Stimulated activated naive CD4-positive, alpha-beta T cell (primary cell): ENCODE measurements around the gene CERS1.

Experiments
- DNase-seq, 6 experiments: peaks; one replicate each; lab custom pipeline; 2025; lab: John Stamatoyannopoulos, UW

Gene CERS1

DNA sequence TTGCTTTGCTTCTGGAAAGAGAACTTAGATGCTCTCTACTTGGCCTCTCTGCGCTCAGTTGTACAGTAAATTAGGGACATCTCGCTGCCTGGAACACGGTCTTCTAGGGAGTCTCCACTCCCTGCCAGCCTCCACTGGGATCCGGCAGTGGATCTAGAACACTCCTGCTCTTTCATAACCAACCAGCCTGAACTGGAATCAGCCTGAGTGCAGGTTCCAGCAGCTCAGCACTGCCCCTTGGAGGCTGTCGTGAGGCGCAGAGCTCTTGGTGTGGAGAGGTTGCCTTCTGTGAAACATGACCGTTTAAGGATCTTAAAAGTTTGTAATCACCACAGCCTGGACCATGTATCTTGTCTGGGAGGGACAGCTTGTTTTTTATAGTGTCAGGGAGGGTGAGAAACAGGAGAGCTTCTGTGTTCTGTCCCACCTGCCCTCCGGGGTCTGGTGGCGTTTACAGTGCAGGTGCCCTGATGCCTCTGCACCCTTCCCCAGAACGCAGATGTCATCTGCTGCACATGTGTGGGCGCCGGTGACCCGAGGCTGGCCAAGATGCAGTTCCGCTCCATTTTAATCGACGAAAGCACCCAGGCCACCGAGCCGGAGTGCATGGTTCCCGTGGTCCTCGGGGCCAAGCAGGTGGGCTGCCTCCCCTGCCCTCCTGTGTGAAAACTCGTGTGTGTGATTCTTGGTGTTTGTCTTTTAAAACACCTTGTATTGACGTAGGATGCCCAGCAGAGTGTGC, 39.4 kb downstream of the CERS1 start:
- no peak for DNase-seq

DNA sequence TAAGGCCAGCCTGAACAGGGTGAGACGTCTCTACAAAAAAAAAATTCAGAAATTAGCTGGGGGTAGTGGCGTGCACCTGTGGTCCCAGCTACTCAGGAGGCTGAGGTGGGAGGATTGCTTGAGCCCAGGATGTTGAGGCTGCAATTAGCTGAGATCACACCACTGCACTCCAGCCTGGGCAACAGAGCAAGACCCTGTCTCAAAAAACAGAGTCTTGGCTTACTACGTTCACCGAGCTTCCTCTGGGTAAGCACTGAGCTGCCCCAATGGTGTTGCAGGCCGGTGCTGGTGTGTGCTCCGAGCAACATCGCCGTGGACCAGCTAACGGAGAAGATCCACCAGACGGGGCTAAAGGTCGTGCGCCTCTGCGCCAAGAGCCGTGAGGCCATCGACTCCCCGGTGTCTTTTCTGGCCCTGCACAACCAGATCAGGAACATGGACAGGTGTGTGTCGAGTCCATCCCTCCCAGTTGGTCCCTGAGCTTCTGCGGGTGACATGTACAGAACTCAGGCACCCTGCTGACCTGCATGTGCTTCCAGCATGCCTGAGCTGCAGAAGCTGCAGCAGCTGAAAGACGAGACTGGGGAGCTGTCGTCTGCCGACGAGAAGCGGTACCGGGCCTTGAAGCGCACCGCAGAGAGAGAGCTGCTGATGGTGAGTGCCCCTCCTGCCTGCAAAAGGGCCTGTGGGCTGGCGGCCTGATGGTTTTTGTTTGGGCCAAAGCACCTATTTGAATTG, 40.1 kb downstream of the CERS1 start:
- DNase-seq, result no peak

DNA sequence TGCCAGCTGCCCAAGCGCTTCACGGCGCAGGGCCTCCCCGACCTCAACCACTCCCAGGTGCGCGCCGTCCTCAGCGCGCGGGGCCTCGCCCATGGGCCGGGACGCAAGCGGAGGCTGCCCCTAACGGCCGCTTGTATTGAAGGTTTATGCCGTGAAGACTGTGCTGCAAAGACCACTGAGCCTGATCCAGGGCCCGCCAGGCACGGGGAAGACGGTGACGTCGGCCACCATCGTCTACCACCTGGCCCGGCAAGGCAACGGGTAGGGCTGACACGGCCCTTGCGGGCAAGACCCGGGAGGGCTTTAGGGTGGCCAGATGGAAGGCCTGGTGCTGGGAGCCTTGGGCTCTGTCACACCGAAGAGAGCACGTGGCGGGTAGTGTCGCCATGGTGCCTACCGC, 41.0 kb downstream of the CERS1 start:
- no peak for DNase-seq

DNA sequence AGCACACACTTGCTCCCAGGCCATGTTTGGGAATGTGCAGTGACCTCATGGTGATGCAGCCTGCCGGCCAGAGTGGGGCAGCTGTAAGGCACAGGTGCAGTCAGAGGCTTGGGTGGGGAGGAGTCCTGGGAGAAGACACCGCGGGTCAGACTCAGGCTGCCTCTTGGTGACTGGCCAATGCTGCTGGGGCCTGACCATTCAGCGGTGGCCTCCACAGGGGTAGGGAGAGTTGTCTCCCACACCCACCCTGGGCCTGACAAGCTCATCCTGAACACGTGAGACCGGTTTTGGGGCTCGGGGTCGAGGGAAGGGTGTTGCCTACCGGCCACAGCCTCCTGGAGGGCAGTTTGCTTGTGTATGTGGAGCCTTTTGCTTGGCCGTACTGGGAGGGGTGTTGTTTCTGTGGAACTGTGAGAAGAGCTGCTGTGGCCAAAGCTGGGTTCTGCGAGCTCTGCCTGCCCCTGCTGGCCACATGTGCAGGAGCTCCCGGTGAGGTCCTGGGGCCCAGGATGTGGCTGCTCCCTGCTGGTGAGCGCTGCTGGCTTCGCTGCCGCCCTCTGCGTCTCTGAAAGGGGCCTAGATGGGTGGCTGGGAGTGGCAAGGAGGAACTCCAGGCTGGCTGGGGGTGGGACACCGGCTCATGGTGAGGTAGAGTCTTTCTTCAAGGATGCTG, 42.1 kb downstream of the CERS1 start:
- DNase-seq, result no peak

DNA sequence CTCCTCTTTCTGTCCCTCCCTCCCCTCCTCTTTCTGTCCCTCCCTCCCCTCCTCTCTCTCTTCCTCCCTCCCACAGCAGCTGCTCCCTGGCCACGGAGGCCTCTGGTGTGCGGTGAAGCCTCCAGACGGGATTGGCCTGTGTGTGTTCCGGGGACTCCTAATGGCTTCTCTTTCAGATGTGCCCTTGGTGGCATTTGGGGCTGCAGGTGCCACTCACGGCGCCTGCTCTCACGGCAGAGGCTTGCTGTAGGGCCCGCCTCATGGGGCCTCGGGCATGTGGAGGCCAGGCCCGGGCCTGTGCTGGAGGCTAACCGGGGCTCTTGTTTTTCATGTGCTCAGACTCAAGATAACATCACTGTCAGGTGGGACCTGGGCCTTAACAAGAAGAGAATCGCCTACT, 43.3 kb downstream of the CERS1 start:
- DNase-seq, result no peak

GRCh38 chr19:18851673-18852325, 44.2 kb downstream of the CERS1 start:
- DNase-seq, result no peak

GRCh38 chr19:18850471-18851375, 45.2 kb downstream of the CERS1 start:
- no peak for DNase-seq

DNA sequence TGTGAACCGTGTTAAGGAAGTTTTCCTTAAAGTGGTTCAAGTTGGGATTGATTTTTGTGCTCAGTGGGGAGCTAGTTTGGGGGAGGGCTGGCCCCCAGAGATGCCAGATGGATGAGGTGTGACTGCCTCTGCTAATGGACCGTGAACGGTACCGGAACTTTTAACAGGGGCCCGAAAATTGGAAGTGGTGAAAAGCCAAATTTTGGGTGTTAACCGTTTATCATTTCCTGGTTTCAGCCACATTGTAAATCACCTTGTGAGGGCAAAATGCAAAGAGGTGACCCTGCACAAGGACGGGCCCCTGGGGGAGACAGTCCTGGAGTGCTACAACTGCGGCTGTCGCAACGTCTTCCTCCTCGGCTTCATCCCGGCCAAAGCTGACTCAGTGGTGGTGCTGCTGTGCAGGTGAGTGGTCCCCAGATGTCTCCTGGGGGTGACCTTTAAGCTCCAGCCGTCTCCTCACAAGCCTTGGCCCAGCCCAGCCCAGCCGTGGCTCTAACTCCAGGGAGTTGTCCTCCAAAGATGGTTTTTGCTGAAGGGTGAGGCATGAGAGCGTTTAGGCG, 46.0 kb downstream of the CERS1 start:
- no peak for DNase-seq

GRCh38 chr19:18848878-18849661, 46.9 kb downstream of the CERS1 start:
- DNase-seq, result no peak

- no peak for DNase-seq
Observed at GRCh38 chr19:18847549-18848463, 48.2 kb downstream of the CERS1 start.

DNA sequence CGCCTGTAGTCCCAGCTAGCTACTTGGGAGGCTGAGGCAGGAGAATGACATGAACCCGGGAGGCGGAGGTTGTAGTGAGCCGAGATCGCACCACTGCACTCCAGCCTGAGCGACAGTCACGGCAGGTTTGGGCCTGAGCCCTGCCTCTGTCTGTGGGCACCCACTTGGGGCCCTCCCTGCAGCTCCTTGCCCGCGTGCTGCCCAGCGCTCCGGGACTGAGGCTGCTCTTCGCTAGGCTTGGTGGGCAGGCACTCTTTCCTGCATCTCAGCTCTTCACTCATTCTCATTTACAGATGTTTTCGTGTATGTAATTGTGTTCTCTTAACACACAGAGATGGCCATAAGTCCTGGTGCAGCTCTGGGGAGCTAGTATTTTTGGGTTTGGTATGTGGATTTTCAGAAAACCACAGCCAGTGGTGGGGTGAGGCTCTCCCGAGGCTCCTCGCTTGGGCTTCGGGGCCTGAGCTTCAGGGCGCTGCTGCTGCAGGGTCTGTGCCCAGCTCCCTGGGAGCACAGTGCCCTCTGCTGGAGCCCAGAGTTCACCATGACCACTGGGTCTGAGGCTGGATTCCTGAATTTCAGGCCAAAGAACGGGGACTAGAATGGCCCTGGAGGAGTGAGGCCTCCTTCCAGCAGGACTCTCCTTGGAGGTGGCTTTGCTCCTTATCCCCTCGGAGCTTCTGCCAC, 49.0 kb downstream of the CERS1 start:
- peak; percentile 24 to 72 (median 50) for DNase-seq

DNA sequence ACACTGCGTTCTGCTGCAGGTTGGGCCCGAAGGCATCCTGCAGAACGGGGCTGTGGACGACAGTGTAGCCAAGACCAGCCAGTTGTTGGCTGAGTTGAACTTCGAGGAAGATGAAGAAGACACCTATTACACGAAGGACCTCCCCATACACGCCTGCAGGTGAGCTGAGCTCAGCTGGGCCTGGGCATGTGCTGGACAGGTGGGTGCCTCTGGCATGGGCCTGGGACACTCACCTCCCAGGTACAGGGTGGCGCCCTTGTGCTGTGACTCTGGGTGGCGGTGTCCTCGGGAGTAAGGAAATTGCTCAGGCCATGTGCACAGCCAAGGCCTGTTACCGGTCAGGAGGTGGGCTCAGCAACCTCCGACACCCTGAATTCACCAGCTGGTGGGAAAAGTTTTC, 50.0 kb downstream of the CERS1 start:
- no peak for DNase-seq

- DNase-seq, result no peak
Observed at GRCh38 chr19:18844806-18845329, 51.1 kb downstream of the CERS1 start.

- no peak for DNase-seq
Observed at GRCh38 chr19:18843960-18844359, 52.0 kb downstream of the CERS1 start.

- DNase-seq, result no peak
Observed at GRCh38 chr19:18842166-18842565, 53.8 kb downstream of the CERS1 start.

DNA sequence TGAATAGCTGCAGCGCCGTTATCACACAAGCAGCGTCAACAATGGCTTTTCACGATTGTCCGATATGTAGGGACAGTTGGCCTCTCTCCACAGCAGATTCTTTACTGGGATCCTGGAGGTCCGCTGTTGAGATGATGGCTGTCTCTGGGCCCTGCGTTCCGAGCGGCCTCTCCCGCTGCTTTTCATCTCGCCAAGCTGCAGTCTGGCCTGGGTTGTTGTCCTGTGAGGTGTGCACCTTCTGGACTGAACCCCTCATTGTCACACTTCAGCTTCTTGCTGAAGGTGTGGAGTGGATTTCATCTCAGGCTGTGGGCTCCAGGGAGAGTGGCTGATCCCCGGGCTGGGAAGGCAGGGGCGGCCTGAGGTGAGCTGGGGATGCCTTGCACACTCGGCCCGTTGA, 54.6 kb downstream of the CERS1 start:
- DNase-seq, result no peak

- no peak for DNase-seq
Observed at GRCh38 chr19:18840288-18841267, 55.4 kb downstream of the CERS1 start.
